UCSD-AML1 (cell line): ENCODE measurements around the gene JMJD6.
"Not testable (repeated sequence)": the region's sequence is repeated elsewhere in the genome, so short reads cannot be mapped to it uniquely, and the experiment has no call there.

ENCODE experiments used
- DNase-seq: peaks from one replicate; lab custom pipeline; 2025; ENCODE audit not compliant: unreplicated experiment; lab: John Stamatoyannopoulos, UW

The JMJD6 gene

DNA sequence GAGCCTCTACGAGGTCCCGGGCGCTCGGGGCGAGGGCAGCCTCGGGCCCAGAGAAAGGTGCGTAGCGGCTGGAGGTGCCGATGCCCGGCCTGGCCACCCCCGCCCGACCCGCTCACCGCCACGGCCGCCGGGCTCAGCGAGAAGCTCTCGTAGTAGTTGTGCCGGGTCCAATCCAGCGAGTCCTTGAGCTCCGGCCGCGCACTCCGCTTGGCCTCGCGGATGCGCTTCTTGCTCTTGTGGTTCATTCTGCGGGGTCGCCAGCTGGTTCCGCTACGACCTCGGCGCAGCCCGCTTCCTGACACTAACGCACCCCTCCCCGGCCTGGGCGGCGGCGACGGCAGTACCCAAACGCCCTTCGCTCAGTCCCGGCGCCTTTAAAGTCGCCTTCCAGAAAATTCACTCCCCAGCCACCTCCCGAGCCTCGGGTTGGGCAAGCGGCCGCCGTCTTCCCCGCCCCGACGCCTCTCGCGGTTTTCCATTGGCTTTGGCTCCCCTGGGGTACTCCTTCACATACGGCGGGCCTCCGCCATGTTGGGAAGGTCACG is at the start of gene JMJD6:
TSS of gene JMJD6 (minus strand) at position 376 of the 545 bp plus-strand sequence. CDS start at position 245, 131 bp downstream.
- DNase-seq, result peak; percentile 96

DNA sequence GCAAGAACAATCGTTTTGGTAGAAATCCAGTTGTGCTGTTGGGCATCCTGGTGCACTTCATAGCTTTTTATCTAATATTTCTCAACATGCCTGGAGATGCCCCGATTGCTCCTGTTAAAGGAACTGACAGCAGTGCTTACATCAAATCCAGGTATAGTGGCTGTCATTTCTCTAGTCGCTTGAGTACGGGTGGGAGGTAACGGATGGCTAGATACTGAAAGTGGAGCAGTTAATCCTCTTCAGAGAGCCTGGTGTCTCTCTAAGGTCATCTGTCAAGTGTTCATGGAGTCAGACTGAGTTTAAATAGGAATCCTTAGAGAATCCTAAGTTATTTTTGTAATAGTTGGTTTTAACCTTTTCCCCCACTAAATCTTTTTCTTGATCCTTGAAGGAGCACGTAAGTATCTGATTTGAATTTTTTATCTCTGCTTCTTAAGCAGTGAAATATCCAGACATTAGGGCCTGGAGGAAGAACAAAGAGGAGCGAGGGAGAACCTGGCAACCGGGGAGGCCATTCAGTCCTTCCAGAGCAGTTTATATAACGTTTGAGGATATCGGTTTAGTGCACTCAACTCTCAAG is 48.7 kb upstream of the JMJD6 start:
- no peak for DNase-seq

DNA sequence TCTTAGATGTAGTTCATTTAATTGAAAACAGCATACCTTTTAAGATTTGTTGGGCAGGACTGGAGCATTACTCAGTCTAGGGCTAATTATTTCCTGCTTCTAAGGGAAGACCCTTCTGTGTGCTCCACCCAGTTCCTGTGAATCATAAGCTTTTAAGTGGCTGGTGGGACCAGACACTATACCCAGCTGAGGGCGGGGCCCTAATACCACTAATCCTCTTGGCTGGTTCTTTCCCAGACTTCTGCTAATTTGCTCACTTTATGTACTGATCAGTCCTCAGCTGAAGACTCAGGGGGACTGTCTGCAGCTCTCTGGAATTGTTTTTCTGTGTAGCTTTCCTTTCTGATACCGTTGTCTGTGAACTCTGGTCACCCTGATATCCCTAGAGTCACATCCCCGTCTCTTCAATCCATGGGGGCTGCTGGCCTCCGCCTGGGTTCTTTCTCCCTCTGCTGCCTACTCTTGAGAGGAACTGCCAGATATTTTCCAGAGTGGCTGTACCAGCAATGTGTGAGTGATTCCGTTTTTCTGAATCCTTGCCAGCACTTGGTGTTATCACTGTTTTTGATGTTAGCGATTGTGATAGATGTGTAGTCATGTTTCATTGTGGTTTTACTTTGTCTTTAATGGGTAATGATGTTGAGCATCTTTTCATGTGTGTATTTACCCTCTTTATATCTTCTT is 46.6 kb upstream of the JMJD6 start:
- DNase-seq, result no peak

DNA sequence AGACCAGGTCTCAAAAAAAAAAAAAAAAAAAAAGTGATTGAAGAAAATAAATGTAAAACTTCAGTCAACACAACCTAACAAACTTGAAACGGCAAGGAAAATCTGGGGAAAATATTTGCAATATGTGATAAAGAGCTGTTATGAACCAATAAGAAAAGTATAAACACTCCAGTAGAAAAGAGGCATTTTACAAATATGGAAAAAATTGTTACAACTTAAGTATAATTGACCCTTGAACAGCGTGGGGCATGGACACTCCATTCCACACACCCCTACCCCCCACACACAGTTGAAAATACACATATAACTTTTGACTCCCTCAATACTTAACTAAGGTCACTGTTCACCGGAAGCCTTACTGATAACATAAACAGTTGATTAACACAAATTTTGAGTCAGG is 32.2 kb upstream of the JMJD6 start:
- no peak for DNase-seq

- DNase-seq, result no peak
Observed at GRCh38 chr17:76757256-76757655, 30.9 kb upstream of the JMJD6 start.

DNA sequence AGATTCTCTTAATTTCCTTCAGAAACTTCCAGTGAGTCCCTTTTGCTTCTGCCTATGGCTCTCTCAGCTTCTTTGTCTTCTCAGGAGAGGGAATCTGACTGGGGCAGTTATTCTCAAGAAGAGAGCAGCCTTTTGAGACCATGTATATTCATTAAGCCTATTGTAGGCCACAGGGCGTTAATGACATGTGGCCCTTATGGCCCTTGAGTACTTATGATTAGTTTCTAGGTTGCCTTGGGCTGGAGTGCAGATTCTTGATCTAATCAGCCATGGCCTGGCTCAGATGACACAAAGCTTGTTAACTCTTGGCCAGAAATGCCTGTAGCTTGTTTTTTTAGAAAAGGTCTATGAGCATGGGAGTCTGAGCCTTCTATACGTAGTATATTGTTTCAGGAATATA is 28.9 kb upstream of the JMJD6 start:
- DNase-seq, result no peak

GRCh38 chr17:76753061-76753961 is 26.9 kb upstream of the JMJD6 start:
- no peak for DNase-seq

DNA sequence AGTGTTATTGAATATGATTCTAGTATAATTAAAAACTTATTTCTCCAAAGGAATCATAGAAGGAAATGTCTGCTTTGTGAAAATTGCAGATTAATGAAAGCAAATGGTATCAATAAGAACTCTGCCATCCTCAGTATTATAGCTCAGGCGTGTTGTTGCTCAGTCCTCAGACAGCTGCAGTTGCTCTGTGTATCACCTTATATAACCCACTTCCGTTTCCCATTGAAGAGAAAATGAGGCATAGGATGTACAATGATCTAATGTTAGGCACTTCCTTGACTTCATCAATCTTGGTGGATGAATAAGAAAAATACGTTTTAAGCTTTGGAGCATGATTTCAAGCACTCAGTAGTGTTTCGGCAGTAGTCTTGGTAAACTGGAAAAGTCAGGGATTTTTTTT is 25.6 kb upstream of the JMJD6 start:
- no peak for DNase-seq

- DNase-seq, result no peak
Observed at GRCh38 chr17:76751416-76751993, 25.1 kb upstream of the JMJD6 start.

DNA sequence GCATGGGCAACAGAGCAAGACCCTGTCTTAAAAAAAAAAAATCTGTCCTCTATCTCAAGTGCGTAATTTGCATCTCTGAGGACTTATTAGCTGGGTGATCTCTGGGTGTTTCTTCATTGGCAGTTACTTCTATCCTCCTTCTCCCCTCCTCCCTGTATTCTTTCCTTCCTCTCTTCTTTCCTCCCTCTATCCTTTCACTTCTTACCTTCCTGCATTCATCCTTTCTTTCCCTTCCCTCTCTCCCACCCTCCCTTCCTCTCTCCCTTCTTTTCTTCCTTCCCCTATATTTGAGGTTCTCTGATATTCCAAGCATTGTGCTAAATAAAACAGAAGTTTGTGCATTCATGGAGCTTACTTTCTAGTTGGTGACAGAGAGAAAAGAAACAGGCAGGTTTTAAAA is 22.3 kb upstream of the JMJD6 start:
- no peak for DNase-seq

DNA sequence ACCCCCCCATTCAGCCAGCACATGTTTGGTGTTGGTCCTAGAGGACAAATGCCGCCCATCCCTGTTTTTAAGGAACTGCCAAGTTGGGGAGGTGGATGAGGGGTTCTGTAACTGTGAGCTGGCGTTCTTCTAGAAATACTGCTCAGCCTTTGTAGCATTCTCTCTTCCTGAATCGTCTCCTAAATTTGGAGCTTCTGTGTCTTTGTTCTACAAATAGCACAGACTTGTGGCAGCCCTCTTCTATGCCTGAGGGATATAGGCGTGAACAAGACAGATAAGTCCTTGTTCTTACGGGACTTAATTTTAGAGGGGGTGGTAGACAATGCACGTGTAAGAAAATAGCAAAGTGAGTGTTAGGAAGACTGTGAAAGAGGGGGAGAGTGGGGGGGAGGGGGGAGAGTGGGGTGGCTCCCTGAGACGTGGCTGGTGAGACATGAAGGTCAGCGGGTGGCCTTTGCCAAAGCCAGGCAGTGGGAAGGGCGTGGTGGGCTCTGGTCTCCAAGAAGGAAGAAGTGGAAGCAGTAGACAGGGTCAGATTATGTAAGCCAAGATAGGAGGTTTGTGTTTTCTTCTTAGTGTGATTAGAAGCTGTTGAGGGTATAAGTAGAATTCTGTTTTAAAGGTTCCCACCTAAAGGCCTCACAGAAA is 21.4 kb upstream of the JMJD6 start:
- DNase-seq, result no peak

DNA sequence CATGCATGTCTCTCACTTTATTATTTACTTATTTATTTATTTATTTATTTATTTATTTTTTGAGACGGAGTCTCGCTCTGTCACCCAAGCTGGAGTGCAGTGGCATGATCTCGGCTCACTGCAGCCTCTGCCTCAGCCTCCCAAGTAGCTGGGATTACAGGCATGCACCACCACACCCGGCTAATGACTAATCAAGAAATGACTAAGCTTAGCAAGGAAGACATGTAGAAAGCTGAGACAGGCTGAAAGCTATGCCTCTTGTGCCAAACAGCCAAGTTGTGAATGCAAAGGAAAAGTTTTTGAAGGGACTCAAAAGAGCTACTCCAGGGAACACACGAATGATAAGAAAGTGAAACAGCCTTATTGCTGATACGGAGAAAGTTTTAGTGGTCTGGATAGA is 19.4 kb upstream of the JMJD6 start:
- DNase-seq, result not testable (repeated sequence)

DNA sequence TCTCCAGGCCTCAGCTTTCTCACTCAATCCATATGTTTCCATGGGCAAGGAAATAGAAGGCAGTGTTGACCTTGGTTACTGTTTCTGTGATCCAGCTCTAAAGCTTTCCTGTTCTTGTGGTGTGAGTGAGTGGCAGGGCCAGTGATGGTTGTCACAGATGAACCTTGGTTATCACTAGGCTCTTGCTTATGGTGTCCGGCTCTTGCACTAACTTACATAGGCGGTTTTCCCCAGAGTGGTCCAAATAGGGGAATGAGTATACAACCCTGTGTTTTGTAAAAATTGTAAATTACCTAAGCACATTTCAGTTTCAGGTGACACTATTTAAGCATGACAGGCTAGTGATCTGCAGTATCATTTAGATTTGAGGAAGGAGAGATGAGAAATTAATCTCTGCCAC is 18.3 kb upstream of the JMJD6 start:
- DNase-seq, result no peak

GRCh38 chr17:76742958-76743357 is 16.6 kb upstream of the JMJD6 start:
- DNase-seq, result no peak

GRCh38 chr17:76740329-76741118 is 14.1 kb upstream of the JMJD6 start:
- DNase-seq, result no peak

- DNase-seq, result not testable (repeated sequence)
Observed at GRCh38 chr17:76739568-76740115, 13.2 kb upstream of the JMJD6 start.

- DNase-seq, result no peak
Observed at GRCh38 chr17:76738468-76738850, 12.1 kb upstream of the JMJD6 start.

- peak; percentile 95 for DNase-seq
Observed at GRCh38 chr17:76737676-76738467, 11.5 kb upstream of the JMJD6 start, which contains the start of gene MFSD11. Gene MFSD11 (plus strand): TSS chr17:76738119. CDS start chr17:76738353, 234 bp downstream.
